ENCODE results near the gene TNIP1. TPM values are rescaled to one million over a fixed set of nuclear protein-coding genes. Genes with fewer than 3 reads are reported as not detected.
A peak's percentile ranks its signal among the peaks of the same experiment; 100 is the strongest.

TNIP1 gene
- total RNA-seq, 1 experiment from 2014 or later = 65.7 TPM

GRCh38 chr5:151051931-151052608, 28.8 kb downstream of the TNIP1 start:
- H3K36me3 ChIP-seq (ENCODE audit: control insufficient read depth, insufficient read depth, low read length) = peaks cover 10% of the 10 kb centered on the region
- POLR2A ChIA-PET = interaction anchor here (0.6 kb wide), 1 partner anchor 11 kb away, joined by 3 read pairs; no protein-coding TSS in a partner anchor
- CTCF ChIA-PET = interaction anchor here (0.7 to 2.0 kb wide), 13 partner anchors 20 to 273 kb away, joined by 3 to 51 read pairs (median 7); partner anchors contain the start of genes GM2A, GPX3 and SMIM3

GRCh38 chr5:151051066-151051930, 29.5 kb downstream of the TNIP1 start:
- intact Hi-C loops (cut with micrococcal nuclease; ENCODE audit: unreplicated experiment) = loop anchor here (1.0 to 2.0 kb wide), 3 partner anchors 30 to 113 kb away; partner anchors contain the start of gene TNIP1
- H3K9me3 Mint-ChIP-seq (ENCODE audit: unreplicated experiment) = no peaks in the 10 kb centered on the region
- ChIA-PET POLR2A (interaction anchor here (0.5 kb wide), 1 partner anchor 30 kb away, joined by 3 read pairs; no protein-coding TSS in a partner anchor), CTCF (interaction anchor here (0.6 to 2.0 kb wide), 15 partner anchors 21 to 273 kb away, joined by 3 to 51 read pairs (median 6); partner anchors contain the start of genes GM2A, GPX3 and SMIM3)
- Histone ChIP-seq H3K27me3 (replicated peaks; ENCODE audit: control insufficient read depth, insufficient read depth, low read length) (no peaks in the 10 kb centered on the region), H3K4me1 (peaks cover 6% of the 10 kb centered on the region; the same call in 1 of the 2 replicates), H3K4me3 (ENCODE audit: low read depth, low read length) (no peak overlapping the region), H3K9me3 (no peaks in the 10 kb centered on the region), H3K36me3 (ENCODE audit: control insufficient read depth, insufficient read depth, low read length) (peaks cover 10% of the 10 kb centered on the region)
- peak; percentile 81 to 89 for TF ChIP-seq CTCF (IDR thresholded peaks at IDR 0.05; ENCODE audit: insufficient read depth in 1 of 2, low read depth in 1 of 2, low read length in 1 of 2, severe bottlenecking in 1 of 2, unreplicated experiment in 1 of 2)
- H3K36me3 Mint-ChIP-seq (ENCODE audit: insufficient read depth, unreplicated experiment) = peaks cover 45% of the 10 kb centered on the region
- no peak overlapping the region for H3K4me3 Mint-ChIP-seq (ENCODE audit: unreplicated experiment)
- no peaks in the 10 kb centered on the region for H3K27me3 Mint-ChIP-seq (ENCODE audit: insufficient read depth, unreplicated experiment)
- no TSS peak for BruUV-seq (replicated peaks)
- peak overlapping the region; percentile 53 for H3K27ac Mint-ChIP-seq (ENCODE audit: unreplicated experiment)
- H3K4me1 Mint-ChIP-seq (ENCODE audit: low read depth, unreplicated experiment) = peaks cover 10% of the 10 kb centered on the region
- DNase-seq = peak; percentile 72 to 78

More at GRCh38 chr5:151051931-151052608, 28.8 kb downstream of the TNIP1 start:
- no peaks in the 10 kb centered on the region for H3K27me3 Mint-ChIP-seq (ENCODE audit: insufficient read depth, unreplicated experiment)
- H3K4me3 ChIP-seq (ENCODE audit: low read depth, low read length) = no peak overlapping the region
- TF ChIP-seq CTCF (IDR thresholded peaks at IDR 0.05; ENCODE audit: insufficient read depth in 1 of 2, low read depth in 1 of 2, low read length in 1 of 2, severe bottlenecking in 1 of 2, unreplicated experiment in 1 of 2) = no peak
- no peaks in the 10 kb centered on the region for H3K9me3 Mint-ChIP-seq (ENCODE audit: unreplicated experiment)
- H3K27me3 ChIP-seq (replicated peaks; ENCODE audit: control insufficient read depth, insufficient read depth, low read length) = no peaks in the 10 kb centered on the region
- H3K4me1 Mint-ChIP-seq (ENCODE audit: low read depth, unreplicated experiment) = peaks cover 10% of the 10 kb centered on the region
- H3K4me1 ChIP-seq = peaks cover 6% of the 10 kb centered on the region; the same call in 1 of the 2 replicates
- peaks cover 46% of the 10 kb centered on the region for H3K36me3 Mint-ChIP-seq (ENCODE audit: insufficient read depth, unreplicated experiment)
- BruUV-seq (replicated peaks) = no TSS peak
- no peaks in the 10 kb centered on the region for H3K9me3 ChIP-seq
- H3K27ac Mint-ChIP-seq (ENCODE audit: unreplicated experiment) = peak overlapping the region; percentile 53
- DNase-seq = no peak
- intact Hi-C loops (cut with micrococcal nuclease; ENCODE audit: unreplicated experiment) = loop anchor here (1.0 to 2.0 kb wide), 3 partner anchors 29 to 112 kb away; partner anchors contain the start of gene TNIP1
- H3K4me3 Mint-ChIP-seq (ENCODE audit: unreplicated experiment) = no peak overlapping the region

- peak in 1 of 2 experiments; percentile 42 for DNase-seq
Observed at GRCh38 chr5:151048526-151048925, 32.3 kb downstream of the TNIP1 start.

More at GRCh38 chr5:151048526-151048925, 32.3 kb downstream of the TNIP1 start:
- intact Hi-C loops (cut with micrococcal nuclease; ENCODE audit: unreplicated experiment) = loop anchor here (1.0 kb wide), 2 partner anchors 46 to 117 kb away; no protein-coding TSS in a partner anchor
- CTCF ChIA-PET = interaction anchor here (0.8 to 2.6 kb wide), 6 partner anchors 10 to 116 kb away, joined by 3 to 16 read pairs (median 8); no protein-coding TSS in a partner anchor
- H3K4me1 Mint-ChIP-seq (ENCODE audit: low read depth, unreplicated experiment) = no peaks in the 10 kb centered on the region
- Histone ChIP-seq H3K4me1 (no peaks in the 10 kb centered on the region), H3K9me3 (no peaks in the 10 kb centered on the region), H3K4me3 (ENCODE audit: low read depth, low read length) (no peak overlapping the region), H3K27me3 (replicated peaks; ENCODE audit: control insufficient read depth, insufficient read depth, low read length) (no peaks in the 10 kb centered on the region), H3K36me3 (ENCODE audit: control insufficient read depth, insufficient read depth, low read length) (peaks cover 14% of the 10 kb centered on the region)
- TF ChIP-seq CTCF (IDR thresholded peaks at IDR 0.05; ENCODE audit: insufficient read depth in 1 of 2, low read depth in 1 of 2, low read length in 1 of 2, severe bottlenecking in 1 of 2, unreplicated experiment in 1 of 2) = peak; percentile 13 to 43
- no peaks in the 10 kb centered on the region for H3K27me3 Mint-ChIP-seq (ENCODE audit: insufficient read depth, unreplicated experiment)
- H3K36me3 Mint-ChIP-seq (ENCODE audit: insufficient read depth, unreplicated experiment) = peaks cover 48% of the 10 kb centered on the region
- POLR2A ChIA-PET = no interaction called here
- H3K4me3 Mint-ChIP-seq (ENCODE audit: unreplicated experiment) = no peak overlapping the region
- BruUV-seq (replicated peaks) = no TSS peak
- no peak overlapping the region for H3K27ac Mint-ChIP-seq (ENCODE audit: unreplicated experiment)
- H3K9me3 Mint-ChIP-seq (ENCODE audit: unreplicated experiment) = no peaks in the 10 kb centered on the region

Data from Caco-2 (cell line).